ENCODE results near the gene DEPDC1.
"Not testable (repeated sequence)": the region's sequence is repeated elsewhere in the genome, so short reads cannot be mapped to it uniquely, and the experiment has no call there.

The DEPDC1 gene

DNA sequence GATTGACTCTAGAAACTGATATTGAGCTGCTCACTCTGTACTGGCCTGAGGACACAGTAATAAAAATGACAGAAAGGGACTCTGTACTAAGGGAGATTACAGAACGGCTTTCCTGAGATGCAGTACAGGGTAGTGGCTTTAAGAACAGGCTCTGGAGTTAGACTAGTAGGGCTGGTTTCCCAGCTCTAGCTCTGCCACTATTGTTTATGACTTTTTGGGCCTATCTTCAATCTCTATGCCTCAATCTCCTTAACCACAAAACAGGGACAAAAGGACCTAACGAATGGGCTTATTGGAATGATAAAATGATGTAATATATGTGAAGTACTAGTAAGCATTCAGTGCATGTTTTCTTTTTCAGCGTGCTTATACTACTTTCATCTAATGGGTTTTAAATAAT lies 1.4 kb downstream of the DEPDC1 start:
- Histone ChIP-seq H3K4me1 (ENCODE audit: control insufficient read depth, insufficient read depth, low read length) (no peaks in the 10 kb centered on the region), H3K27ac (ENCODE audit: extremely low read depth, low read depth, low read length) (no peak overlapping the region), H3K4me3 (ENCODE audit: low read depth, low read length) (peak overlapping the region; percentile 89), H3K36me3 (ENCODE audit: control insufficient read depth in 2 of 2, insufficient read depth in 1 of 2, low read length in 2 of 2) (peaks cover 18 to 30% of the 10 kb centered on the region in 2 experiments), H3K9me3 (ENCODE audit: control insufficient read depth, insufficient read depth, low read depth, low read length) (no peaks in the 10 kb centered on the region)
- ChIA-PET POLR2A (interaction anchor here (0.6 to 1.5 kb wide), 2 partner anchors 17 to 264 kb away, joined by 3 to 6 read pairs; no protein-coding TSS in a partner anchor), CTCF (interaction anchor here (0.7 to 1.6 kb wide), 2 partner anchors 26 to 53 kb away, joined by 3 to 5 read pairs; no protein-coding TSS in a partner anchor)
- TF ChIP-seq PRDM4 (tag by site-specific recombination; IDR thresholded peaks at IDR 0.05) (0 out of 2 replicates have a peak, but pooled peaks have one; percentile 43), ATF2 (tag by site-specific recombination; IDR thresholded peaks at IDR 0.05; ENCODE audit: low read depth) (peak; percentile 51), ZNF664 (tag by site-specific recombination; IDR thresholded peaks at IDR 0.05) (peak; percentile 73), GLIS1 (tag by site-specific recombination; IDR thresholded peaks at IDR 0.05) (no peak), TRIM28 (IDR thresholded peaks at IDR 0.05; ENCODE audit: borderline replicate concordance, low read length) (peak; percentile 55; the same call in 1 of the 2 replicates), ZBTB17 (tag by site-specific recombination; IDR thresholded peaks at IDR 0.05) (peak; percentile 97), ZNF473 (tag by site-specific recombination; IDR thresholded peaks at IDR 0.05) (no peak), ZBTB10 (tag by site-specific recombination; IDR thresholded peaks at IDR 0.05) (no peak)
- TF ChIP-seq, protein P1, sequence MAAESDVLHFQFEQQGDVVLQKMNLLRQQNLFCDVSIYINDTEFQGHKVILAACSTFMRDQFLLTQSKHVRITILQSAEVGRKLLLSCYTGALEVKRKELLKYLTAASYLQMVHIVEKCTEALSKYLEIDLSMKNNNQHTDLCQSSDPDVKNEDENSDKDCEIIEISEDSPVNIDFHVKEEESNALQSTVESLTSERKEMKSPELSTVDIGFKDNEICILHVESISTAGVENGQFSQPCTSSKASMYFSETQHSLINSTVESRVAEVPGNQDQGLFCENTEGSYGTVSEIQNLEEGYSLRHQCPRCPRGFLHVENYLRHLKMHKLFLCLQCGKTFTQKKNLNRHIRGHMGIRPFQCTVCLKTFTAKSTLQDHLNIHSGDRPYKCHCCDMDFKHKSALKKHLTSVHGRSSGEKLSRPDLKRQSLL (tag by site-specific recombination; IDR thresholded peaks at IDR 0.05) = peak; percentile 67

- ChIA-PET CTCF (interaction anchor here (0.6 kb wide), 1 partner anchor 31 kb away, joined by 3 read pairs; no protein-coding TSS in a partner anchor), POLR2A (no interaction called here)
- Histone ChIP-seq H3K4me1 (ENCODE audit: control insufficient read depth, insufficient read depth, low read length) (no peaks in the 10 kb centered on the region), H3K4me3 (ENCODE audit: low read depth, low read length) (no peak overlapping the region), H3K36me3 (ENCODE audit: control insufficient read depth in 2 of 2, insufficient read depth in 1 of 2, low read length in 2 of 2) (peaks cover 41 to 44% of the 10 kb centered on the region in 2 experiments), H3K9me3 (ENCODE audit: control insufficient read depth, insufficient read depth, low read depth, low read length) (no peaks in the 10 kb centered on the region), H3K27ac (ENCODE audit: extremely low read depth, low read depth, low read length) (no peak overlapping the region)
- TF ChIP-seq ZNF140 (tag by site-specific recombination; IDR thresholded peaks at IDR 0.05) = no peak
- TF ChIP-seq, protein P2, sequence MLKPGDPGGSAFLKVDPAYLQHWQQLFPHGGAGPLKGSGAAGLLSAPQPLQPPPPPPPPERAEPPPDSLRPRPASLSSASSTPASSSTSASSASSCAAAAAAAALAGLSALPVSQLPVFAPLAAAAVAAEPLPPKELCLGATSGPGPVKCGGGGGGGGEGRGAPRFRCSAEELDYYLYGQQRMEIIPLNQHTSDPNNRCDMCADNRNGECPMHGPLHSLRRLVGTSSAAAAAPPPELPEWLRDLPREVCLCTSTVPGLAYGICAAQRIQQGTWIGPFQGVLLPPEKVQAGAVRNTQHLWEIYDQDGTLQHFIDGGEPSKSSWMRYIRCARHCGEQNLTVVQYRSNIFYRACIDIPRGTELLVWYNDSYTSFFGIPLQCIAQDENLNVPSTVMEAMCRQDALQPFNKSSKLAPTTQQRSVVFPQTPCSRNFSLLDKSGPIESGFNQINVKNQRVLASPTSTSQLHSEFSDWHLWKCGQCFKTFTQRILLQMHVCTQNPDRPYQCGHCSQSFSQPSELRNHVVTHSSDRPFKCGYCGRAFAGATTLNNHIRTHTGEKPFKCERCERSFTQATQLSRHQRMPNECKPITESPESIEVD (tag by site-specific recombination; IDR thresholded peaks at IDR 0.05) = peak; percentile 70; the same call in 1 of the 2 replicates
These were observed 3.7 kb downstream of the DEPDC1 start for GRCh38 chr1:68493193-68493592.

DNA sequence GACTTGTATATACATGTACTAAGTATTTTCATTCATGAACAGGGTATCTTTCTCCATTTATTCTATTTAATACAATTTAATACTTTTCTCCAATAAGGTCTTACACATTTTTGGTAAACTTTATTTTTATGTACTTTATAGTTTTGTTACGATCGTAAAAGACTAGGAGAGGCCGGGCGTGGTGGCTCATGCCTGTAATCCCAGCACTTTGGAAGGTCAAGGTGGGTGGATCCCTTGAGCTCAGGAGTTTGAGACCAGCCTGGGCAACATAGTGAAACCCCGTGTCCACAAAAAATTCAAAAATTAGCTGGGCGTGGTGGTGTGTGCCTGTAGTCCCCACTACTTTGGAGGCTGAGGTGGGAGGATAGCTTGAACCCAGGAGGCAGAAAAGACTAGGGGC lies 4.6 kb downstream of the DEPDC1 start:
- H3K4me3 ChIP-seq (ENCODE audit: low read depth, low read length); CTCF ChIA-PET; POLR2A ChIA-PET; H3K9me3 ChIP-seq (ENCODE audit: control insufficient read depth, insufficient read depth, low read depth, low read length); H3K27ac ChIP-seq (ENCODE audit: extremely low read depth, low read depth, low read length); H3K4me1 ChIP-seq (ENCODE audit: control insufficient read depth, insufficient read depth, low read length): not testable (repeated sequence)
- peak; percentile 76 for TF ChIP-seq KLF1 (tag by site-specific recombination; IDR thresholded peaks at IDR 0.05)
- peaks cover 48 to 53% of the 10 kb centered on the region in 2 experiments for H3K36me3 ChIP-seq (ENCODE audit: control insufficient read depth in 2 of 2, insufficient read depth in 1 of 2, low read length in 2 of 2)

Data from HEK293 (cell line).